DND-41 (cell line): Measurements from ENCODE around the gene KAT2A.

Experiments used
- ATAC-seq: fragments of 200-7000 bp; cut with Tn5 transposase; 3 replicates; pipeline ENCODE4 v1.9.1; 2021; ENCODE audit warnings: low read depth; ENCODE audit not compliant: insufficient read depth
- DNase-seq: peaks from one replicate; pipeline ENCODE4 v3.0.0-alpha.2; 2020
- H2AFZ ChIP-seq: 2 replicates; pipeline ENCODE4 v1.6.0; 2012; ENCODE audit warnings: low read depth, low read length
- H3K27ac ChIP-seq: 2 replicates; pipeline ENCODE4 v1.5.1; 2012; ENCODE audit warnings: low read length, inconsistent platforms
- H3K27me3 ChIP-seq: fragments of 200-600 bp; sonication (generic); 2 replicates; pipeline ENCODE4 v1.6.0; 2012; ENCODE audit warnings: low read length, mild to moderate bottlenecking, inconsistent platforms; ENCODE audit not compliant: insufficient read depth, poor library complexity
- H3K36me3 ChIP-seq: 2 replicates; pipeline ENCODE4 v1.5.1; 2012; ENCODE audit warnings: low read length, inconsistent platforms; ENCODE audit not compliant: insufficient read depth
- H3K4me1 ChIP-seq: 2 replicates; pipeline ENCODE4 v1.5.1; 2012; ENCODE audit warnings: mild to moderate bottlenecking, low read length; ENCODE audit not compliant: insufficient read depth
- H3K4me2 ChIP-seq: 2 replicates; pipeline ENCODE4 v1.6.0; 2012; ENCODE audit warnings: mild to moderate bottlenecking, moderate library complexity, low read length, inconsistent platforms; ENCODE audit not compliant: insufficient read depth
- H3K4me3 ChIP-seq, 2 experiments: fragments of 200-600 bp in 1 of 2; shearing (Covaris generic) in 1 of 2; 2 replicates each; pipeline ENCODE4 v1.5.1; 2012 to 2016; ENCODE audit warnings: inconsistent platforms in 2 of 2, low read length in 2 of 2, mild to moderate bottlenecking in 2 of 2, low read depth in 1 of 2, moderate library complexity in 1 of 2
- H3K79me2 ChIP-seq: 2 replicates; pipeline ENCODE4 v1.6.0; 2012; ENCODE audit warnings: low read length, inconsistent platforms; ENCODE audit not compliant: insufficient read depth
- H3K9ac ChIP-seq: 2 replicates; pipeline ENCODE4 v1.6.0; 2012; ENCODE audit warnings: low read depth, mild to moderate bottlenecking, inconsistent platforms, low read length, moderate library complexity
- H3K9me3 ChIP-seq: 2 replicates; pipeline ENCODE4 v1.5.1; 2012; ENCODE audit warnings: low read length, moderate library complexity, mild to moderate bottlenecking, inconsistent platforms; ENCODE audit not compliant: insufficient read depth, severe bottlenecking
- H4K20me1 ChIP-seq: 2 replicates; pipeline ENCODE4 v1.6.0; 2012; ENCODE audit warnings: low read length; ENCODE audit not compliant: insufficient read depth
- EZH2 ChIP-seq: IDR thresholded peaks from 3 replicates; pipeline ENCODE4 v1.6.1; 2012; ENCODE audit warnings: borderline replicate concordance, low read depth, mild to moderate bottlenecking, moderate library complexity, low read length, inconsistent platforms; ENCODE audit not compliant: severe bottlenecking
- TF ChIP-seq, protein P1 (sequence below): IDR thresholded peaks from 2 replicates; pipeline ENCODE4 v1.5.1; 2012; ENCODE audit warnings: borderline replicate concordance, low read length, moderate library complexity, mild to moderate bottlenecking; ENCODE audit not compliant: poor library complexity, severe bottlenecking; ENCODE audit errors: extremely low read depth

KAT2A gene

DNA sequence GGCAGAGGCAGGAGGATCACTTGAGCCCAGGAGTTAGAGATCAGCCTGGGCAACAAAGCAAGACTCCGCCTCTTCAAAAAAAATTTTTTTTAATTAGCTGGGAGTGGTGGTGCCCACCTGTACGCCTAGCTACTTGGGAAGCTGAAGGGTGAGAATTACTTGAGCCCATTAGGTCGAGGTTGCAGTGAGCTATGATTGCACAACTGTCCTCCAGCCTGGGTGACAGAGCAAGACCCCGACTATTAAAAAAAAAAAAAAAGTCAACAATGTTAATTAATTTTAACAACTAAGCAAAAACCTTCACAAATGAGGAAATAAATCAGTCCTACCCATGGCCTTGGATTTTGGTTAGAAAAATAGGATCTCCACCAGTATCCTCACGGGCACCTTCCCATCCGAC is 14.0 kb downstream of the KAT2A start:
- H3K4me2 ChIP-seq = peak overlapping the region; percentile 58; the same call in 1 of the 2 replicates
- H4K20me1 ChIP-seq = no peaks in the 10 kb centered on the region
- H2AFZ ChIP-seq = no peak overlapping the region
- no peaks in the 10 kb centered on the region for H3K27me3 ChIP-seq
- H3K9ac ChIP-seq = no peak overlapping the region
- no peak for DNase-seq
- peaks cover 5% of the 10 kb centered on the region; the same call in 1 of the 2 replicates for H3K79me2 ChIP-seq
- H3K36me3 ChIP-seq = no peaks in the 10 kb centered on the region
- no peak overlapping the region for H3K27ac ChIP-seq
- H3K4me3 ChIP-seq = no peak overlapping the region
- peaks cover 21% of the 10 kb centered on the region for H3K4me1 ChIP-seq
- TF ChIP-seq EZH2 = no peak
- TF ChIP-seq, protein P1, sequence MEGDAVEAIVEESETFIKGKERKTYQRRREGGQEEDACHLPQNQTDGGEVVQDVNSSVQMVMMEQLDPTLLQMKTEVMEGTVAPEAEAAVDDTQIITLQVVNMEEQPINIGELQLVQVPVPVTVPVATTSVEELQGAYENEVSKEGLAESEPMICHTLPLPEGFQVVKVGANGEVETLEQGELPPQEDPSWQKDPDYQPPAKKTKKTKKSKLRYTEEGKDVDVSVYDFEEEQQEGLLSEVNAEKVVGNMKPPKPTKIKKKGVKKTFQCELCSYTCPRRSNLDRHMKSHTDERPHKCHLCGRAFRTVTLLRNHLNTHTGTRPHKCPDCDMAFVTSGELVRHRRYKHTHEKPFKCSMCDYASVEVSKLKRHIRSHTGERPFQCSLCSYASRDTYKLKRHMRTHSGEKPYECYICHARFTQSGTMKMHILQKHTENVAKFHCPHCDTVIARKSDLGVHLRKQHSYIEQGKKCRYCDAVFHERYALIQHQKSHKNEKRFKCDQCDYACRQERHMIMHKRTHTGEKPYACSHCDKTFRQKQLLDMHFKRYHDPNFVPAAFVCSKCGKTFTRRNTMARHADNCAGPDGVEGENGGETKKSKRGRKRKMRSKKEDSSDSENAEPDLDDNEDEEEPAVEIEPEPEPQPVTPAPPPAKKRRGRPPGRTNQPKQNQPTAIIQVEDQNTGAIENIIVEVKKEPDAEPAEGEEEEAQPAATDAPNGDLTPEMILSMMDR = no peak
- H3K9me3 ChIP-seq = no peaks in the 10 kb centered on the region
- ATAC-seq = no peak

DNA sequence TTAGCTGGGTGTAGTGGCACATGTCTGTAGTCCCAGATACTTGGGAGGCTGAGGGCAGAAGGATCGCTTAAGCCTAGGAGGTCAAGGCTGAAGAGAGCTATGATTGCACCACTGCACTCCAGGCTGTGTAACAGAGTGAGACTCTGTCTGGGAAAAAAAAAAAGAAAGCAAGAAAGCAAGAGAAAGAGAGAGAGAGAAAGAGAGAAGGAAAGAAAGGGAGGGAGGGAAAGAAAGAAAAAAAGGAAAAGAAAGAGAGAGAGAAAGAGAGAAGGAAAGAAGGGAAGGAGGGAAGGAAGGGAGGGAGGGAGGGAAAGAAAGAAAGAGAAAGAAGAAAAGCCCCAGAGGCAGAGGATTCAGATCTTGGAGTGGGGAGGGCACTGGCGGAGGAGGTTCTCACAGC is 15.2 kb downstream of the KAT2A start:
- H3K4me3 ChIP-seq = no peak overlapping the region
- no peak for ATAC-seq

DNA sequence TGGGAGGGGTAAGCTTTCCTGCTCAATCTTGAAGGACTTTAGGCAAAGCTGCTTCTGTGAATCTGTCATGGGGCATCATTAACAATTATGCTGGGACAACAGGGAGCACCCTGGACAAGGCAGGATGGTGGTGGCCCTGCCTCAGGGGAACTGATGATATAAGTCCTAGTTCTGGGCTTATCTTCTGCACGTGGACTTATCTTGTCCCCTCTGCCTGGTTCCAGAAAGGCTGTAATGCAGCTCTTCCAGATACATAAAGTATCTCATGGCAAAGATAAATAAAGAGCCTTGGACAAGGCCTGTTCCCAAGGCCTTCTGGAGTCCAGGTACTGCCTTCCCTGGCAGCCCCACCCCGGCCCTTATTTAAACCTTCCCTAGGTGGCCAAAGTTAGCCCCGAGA is 16.9 kb downstream of the KAT2A start:
- no peak overlapping the region for H3K9ac ChIP-seq
- H3K27ac ChIP-seq = no peak overlapping the region
- no peaks in the 10 kb centered on the region for H3K27me3 ChIP-seq
- no peak for DNase-seq
- H3K79me2 ChIP-seq = no peaks in the 10 kb centered on the region
- H3K4me1 ChIP-seq = peaks cover 10% of the 10 kb centered on the region
- H2AFZ ChIP-seq = no peak overlapping the region
- no peak for ATAC-seq
- H3K9me3 ChIP-seq = no peaks in the 10 kb centered on the region
- H3K4me3 ChIP-seq = no peak overlapping the region
- H4K20me1 ChIP-seq = no peaks in the 10 kb centered on the region
- TF ChIP-seq, protein P1 = no peak
- TF ChIP-seq EZH2 = no peak
- no peak overlapping the region for H3K4me2 ChIP-seq
- no peaks in the 10 kb centered on the region for H3K36me3 ChIP-seq

More for the DNA sequence above, 15.2 kb downstream of the KAT2A start:
- Histone ChIP-seq H3K27ac (no peak overlapping the region), H3K36me3 (no peaks in the 10 kb centered on the region), H3K9ac (no peak overlapping the region), H3K27me3 (no peaks in the 10 kb centered on the region), H3K9me3 (no peaks in the 10 kb centered on the region), H2AFZ (no peak overlapping the region), H3K4me2 (no peak overlapping the region), H4K20me1 (no peaks in the 10 kb centered on the region), H3K4me1 (peaks cover 10% of the 10 kb centered on the region), H3K79me2 (no peaks in the 10 kb centered on the region)
- TF ChIP-seq, protein P1 = no peak
- no peak for TF ChIP-seq EZH2
- DNase-seq = no peak
